Thyroid gland (tissue), 4 donors: ENCODE results near the gene IER5L. TPM values are rescaled to one million over a fixed set of nuclear protein-coding genes. Genes with fewer than 3 reads are reported as not detected.

Experiments
- DNase-seq, 2 donors: peaks; one replicate each; pipeline ENCODE4 v3.0.0-alpha.2; 2019
- H3K27ac ChIP-seq, 3 donors: fragments of 200-600 bp; sonication (generic); 1 replicate in 2 of 3; 2 replicates in 1 of 3; pipeline ENCODE4 v1.5.1; 2016 to 2019; ENCODE audit warnings: mild to moderate bottlenecking in 1 of 3, moderate library complexity in 1 of 3
- H3K27me3 ChIP-seq: fragments of 200-600 bp; sonication (generic); one replicate; pipeline ENCODE4 v1.5.1; 2019
- H3K36me3 ChIP-seq, 2 donors: fragments of 200-600 bp; sonication (generic); one replicate each; pipeline ENCODE4 v1.5.1; 2016 to 2019
- H3K4me1 ChIP-seq, 2 donors: fragments of 200-600 bp; sonication (generic); one replicate each; pipeline ENCODE4 v1.5.1; 2017 to 2019
- H3K4me3 ChIP-seq, 3 donors: fragments of 200-600 bp; sonication (generic); replicated peaks in 1 of 3; 1 replicate in 2 of 3; 2 replicates in 1 of 3; pipeline ENCODE4 v1.5.1; 2016; ENCODE audit warnings: mild to moderate bottlenecking in 1 of 3
- H3K9me3 ChIP-seq: fragments of 200-600 bp; sonication (generic); one replicate; pipeline ENCODE4 v1.5.1; 2017
- CTCF ChIP-seq, 6 experiments: fragments of 200-600 bp in 3 of 6; fragments of 450-650 bp in 3 of 6; sonication (generic) in 3 of 6; IDR thresholded peaks; one replicate each; pipeline ENCODE4 v1.5.1; 2016 to 2019; ENCODE audit warnings: antibody characterized with exemption in 6 of 6, mild to moderate bottlenecking in 2 of 6, inconsistent platforms in 1 of 6, moderate library complexity in 1 of 6
- POLR2A ChIP-seq, 2 donors: fragments of 450-650 bp; IDR thresholded peaks; one replicate each; pipeline ENCODE4 v1.6.1; 2017; ENCODE audit warnings: antibody characterized with exemption in 2 of 2, mild to moderate bottlenecking in 2 of 2, moderate library complexity in 1 of 2
- WGBS, 2 donors: methylation state at CpG; one replicate each; pipeline ENCODE4 v1.1.5; 2017; 5-methylcytosine and 5-hydroxymethylcytosine counted together
- intact Hi-C: fragments of 100-400 bp; cut with DNase I; formaldehyde crosslinking; loops from one replicate; pipeline ENCODE4 v1.15.1; 2023
- total RNA-seq, 4 donors: library from RNA; depleted of rRNA; stranded (reverse); fragments of >200 nt; gene quantifications; one replicate each; pipeline ENCODE4 v1.2.3, GENCODE V29; 2016

IER5L gene
- total RNA-seq, 4 donors from 2014 or later, result 7.8 to 20.2 (median 12.6) TPM

GRCh38 chr9:129174724-129175514 lies 3.1 kb downstream of the IER5L start:
- intact Hi-C loops, result loop anchor here (5.0 kb wide), 3 partner anchors 33 to 437 kb away; no protein-coding TSS in a partner anchor
- H3K9me3 ChIP-seq, result no peaks in the 10 kb centered on the region
- 3% methylated on average over 42 to 50 of the region's 53 CpGs for WGBS, 2 donors
- no peaks in the 10 kb centered on the region for H3K27me3 ChIP-seq
- DNase-seq, result peak; percentile 88 to 89
- peaks cover 45 to 51% of the 10 kb centered on the region in 2 donors for H3K4me1 ChIP-seq
- peak overlapping the region; percentile 94 to 100 (median 98) for H3K27ac ChIP-seq
- TF ChIP-seq CTCF (IDR thresholded peaks at IDR 0.05), result peak in 1 of 6 experiments; percentile 18
- peak in 1 of 2 donors; percentile 83 for TF ChIP-seq POLR2A (IDR thresholded peaks at IDR 0.05)
- H3K4me3 ChIP-seq, result peak overlapping the region; percentile 47 to 81 (median 79)
- H3K36me3 ChIP-seq, result no peaks in the 10 kb centered on the region

GRCh38 chr9:129174102-129174723 lies 3.8 kb downstream of the IER5L start:
- H3K4me1 ChIP-seq, result peaks cover 45 to 52% of the 10 kb centered on the region in 2 donors
- no peaks in the 10 kb centered on the region for H3K36me3 ChIP-seq
- H3K9me3 ChIP-seq, result no peaks in the 10 kb centered on the region
- intact Hi-C loops, result loop anchor here (5.0 kb wide), 2 partner anchors 318 to 438 kb away; no protein-coding TSS in a partner anchor
- peak overlapping the region; percentile 94 to 100 (median 98) for H3K27ac ChIP-seq
- H3K4me3 ChIP-seq, result peak overlapping the region; percentile 47 to 81 (median 79)
- DNase-seq, result peak; percentile 92 to 95
- WGBS, 2 donors, result 0 to 1% methylated on average over 3 to 31 of the region's 55 CpGs
- no peaks in the 10 kb centered on the region for H3K27me3 ChIP-seq
- TF ChIP-seq CTCF (IDR thresholded peaks at IDR 0.05), result peak; percentile 84 to 97 (median 94)
- TF ChIP-seq POLR2A (IDR thresholded peaks at IDR 0.05), result peak in 1 of 2 donors; percentile 79

- 58% methylated on average over 16 of the region's 29 CpGs for WGBS, 2 donors
- no peak for TF ChIP-seq POLR2A (IDR thresholded peaks at IDR 0.05)
- no peak for TF ChIP-seq CTCF (IDR thresholded peaks at IDR 0.05)
- intact Hi-C loops, result loop anchor here (5.0 kb wide), 2 partner anchors 319 to 439 kb away; no protein-coding TSS in a partner anchor
These were observed 4.6 kb downstream of the IER5L start for GRCh38 chr9:129173296-129174101.

GRCh38 chr9:129172816-129173215 lies 5.2 kb downstream of the IER5L start:
- H3K27ac ChIP-seq, result peak overlapping the region; percentile 71 to 100 (median 98)
- peaks cover 50 to 57% of the 10 kb centered on the region in 2 donors for H3K4me1 ChIP-seq
- WGBS, 2 donors, result 43 to 63% methylated on average over 1 to 5 of the region's 5 CpGs
- H3K27me3 ChIP-seq, result no peaks in the 10 kb centered on the region
- no peak overlapping the region for H3K4me3 ChIP-seq
- no peak for DNase-seq
- no peaks in the 10 kb centered on the region for H3K36me3 ChIP-seq
- TF ChIP-seq CTCF (IDR thresholded peaks at IDR 0.05) (no peak), POLR2A (IDR thresholded peaks at IDR 0.05) (no peak)
- no peaks in the 10 kb centered on the region for H3K9me3 ChIP-seq
- intact Hi-C loops, result loop anchor here (5.0 kb wide), 2 partner anchors 319 to 439 kb away; no protein-coding TSS in a partner anchor

More at GRCh38 chr9:129173296-129174101, 4.6 kb downstream of the IER5L start:
- peaks cover 46 to 52% of the 10 kb centered on the region in 2 donors for H3K4me1 ChIP-seq
- peak overlapping the region in 1 of 3 donors; percentile 81 for H3K4me3 ChIP-seq
- H3K36me3 ChIP-seq, result no peaks in the 10 kb centered on the region
- no peaks in the 10 kb centered on the region for H3K27me3 ChIP-seq
- DNase-seq, result no peak
- H3K27ac ChIP-seq, result peak overlapping the region; percentile 94 to 100 (median 98)
- H3K9me3 ChIP-seq, result no peaks in the 10 kb centered on the region
